Keratinocyte (primary cell): ENCODE measurements around the gene CTSS. TPM values are rescaled to one million over a fixed set of nuclear protein-coding genes. Genes with fewer than 3 reads are reported as not detected.
"Not testable (repeated sequence)": the region's sequence is repeated elsewhere in the genome, so short reads cannot be mapped to it uniquely, and the experiment has no call there.

Experiments
- DNase-seq: peaks from one replicate; pipeline ENCODE4 v3.0.0-alpha.2; 2011; ENCODE audit warnings: low read depth, missing footprints, low spot score
- FAIRE-seq: peaks from 2 replicates; lab custom pipeline; 2011; peaks lifted over from hg19 to GRCh38; lab: Jason Lieb, UNC
- H2AFZ ChIP-seq: 2 replicates; pipeline ENCODE4 v1.6.0; 2012; ENCODE audit warnings: low read length, control low read depth, inconsistent platforms; ENCODE audit not compliant: control insufficient read depth
- H3K27ac ChIP-seq: 2 replicates; pipeline ENCODE4 v1.5.1; 2011; ENCODE audit warnings: low read length; ENCODE audit not compliant: control insufficient read depth, insufficient read depth
- H3K27me3 ChIP-seq: 3 replicates; pipeline ENCODE4 v1.6.0; 2011; ENCODE audit warnings: low read length; ENCODE audit not compliant: control insufficient read depth, insufficient read depth; ENCODE audit errors: extremely low read depth
- H3K36me3 ChIP-seq, 2 experiments: 2 replicates in 1 of 2; 3 replicates in 1 of 2; pipeline ENCODE4 v1.5.1; 2011; ENCODE audit warnings: low read length in 2 of 2, mild to moderate bottlenecking in 1 of 2; ENCODE audit not compliant: control insufficient read depth in 2 of 2, insufficient read depth in 2 of 2; ENCODE audit errors: extremely low read depth in 1 of 2
- H3K4me1 ChIP-seq: 3 replicates; pipeline ENCODE4 v1.5.1; 2011; ENCODE audit warnings: low read length; ENCODE audit not compliant: control insufficient read depth, insufficient read depth; ENCODE audit errors: extremely low read depth
- H3K4me2 ChIP-seq: 3 replicates; pipeline ENCODE4 v1.6.0; 2011; ENCODE audit warnings: low read depth, low read length; ENCODE audit not compliant: control insufficient read depth, insufficient read depth; ENCODE audit errors: extremely low read depth
- H3K4me3 ChIP-seq, 3 experiments: fragments of 200-600 bp in 1 of 3; sonication (generic) in 1 of 3; 2 replicates in 2 of 3; 3 replicates in 1 of 3; pipeline ENCODE4 v1.5.1; 2011 to 2016; ENCODE audit warnings: low read length in 3 of 3, mild to moderate bottlenecking in 3 of 3, control low read depth in 2 of 3, inconsistent platforms in 1 of 3, low read depth in 1 of 3, mixed read lengths in 1 of 3, mixed run types in 1 of 3, moderate library complexity in 1 of 3; ENCODE audit not compliant: control insufficient read depth in 2 of 3, insufficient read depth in 2 of 3; ENCODE audit errors: extremely low read depth in 1 of 3
- H3K79me2 ChIP-seq: 2 replicates; pipeline ENCODE4 v1.6.0; 2012; ENCODE audit warnings: low read length; ENCODE audit not compliant: control insufficient read depth, insufficient read depth
- H3K9ac ChIP-seq: 3 replicates; pipeline ENCODE4 v1.6.0; 2011; ENCODE audit warnings: low read length; ENCODE audit not compliant: control insufficient read depth, insufficient read depth; ENCODE audit errors: extremely low read depth
- H3K9me1 ChIP-seq: 3 replicates; pipeline ENCODE4 v1.6.0; 2011; ENCODE audit warnings: low read length; ENCODE audit not compliant: control insufficient read depth, insufficient read depth; ENCODE audit errors: extremely low read depth
- H3K9me3 ChIP-seq: 2 replicates; pipeline ENCODE4 v1.5.1; 2012; ENCODE audit warnings: low read depth, low read length; ENCODE audit not compliant: control insufficient read depth
- H4K20me1 ChIP-seq: 3 replicates; pipeline ENCODE4 v1.6.0; 2011; ENCODE audit warnings: low read length; ENCODE audit not compliant: control insufficient read depth, insufficient read depth; ENCODE audit errors: extremely low read depth
- EZH2 ChIP-seq: IDR thresholded peaks from one replicate; pipeline ENCODE4 v1.6.1; 2012; ENCODE audit warnings: inconsistent platforms, mild to moderate bottlenecking, low read length, moderate library complexity
- dilution Hi-C: fragments of 300-500 bp; cut with MboI; formaldehyde crosslinking; loops from one replicate; pipeline ENCODE4 v1.7.0; 2020; ENCODE audit warnings: low sequenced_read_pairs; ENCODE audit not compliant: extremely low pct_ligation_motif_present
- polyA plus RNA-seq, 5 experiments: library from polyadenylated mRNA; depleted of rRNA in 3 of 5; stranded (reverse) in 3 of 5; stranded (forward) in 1 of 5; unstranded in 1 of 5; fragments of >200 nt; gene quantifications; 1 replicate in 1 of 5; 2 replicates in 3 of 5; 3 replicates in 1 of 5; pipeline versions ENCODE4 v1.2.1 to v1.2.3, GENCODE V29; 2011 to 2012; ENCODE audit warnings: missing spikeins in 2 of 5, low read depth in 1 of 5, low replicate concordance in 1 of 5
- TF ChIP-seq, protein P1 (sequence below), 3 experiments: IDR thresholded peaks in 1 of 3; conservative IDR thresholded peaks in 1 of 3; optimal IDR thresholded peaks in 1 of 3; 2 replicates in 2 of 3; 3 replicates in 1 of 3; pipeline versions ENCODE3 to v1.5.1; 2011; ENCODE audit warnings: low read length in 3 of 3, mild to moderate bottlenecking in 3 of 3, moderate library complexity in 2 of 3, control low read depth in 1 of 3, inconsistent platforms in 1 of 3; ENCODE audit not compliant: insufficient read depth in 2 of 3; ENCODE audit errors: extremely low read depth in 1 of 3

CTSS gene
- polyA plus RNA-seq, 1 donor (not counting 4 experiments of a cell fraction or from before 2014, with no cell fraction given): 1.4 TPM

DNA sequence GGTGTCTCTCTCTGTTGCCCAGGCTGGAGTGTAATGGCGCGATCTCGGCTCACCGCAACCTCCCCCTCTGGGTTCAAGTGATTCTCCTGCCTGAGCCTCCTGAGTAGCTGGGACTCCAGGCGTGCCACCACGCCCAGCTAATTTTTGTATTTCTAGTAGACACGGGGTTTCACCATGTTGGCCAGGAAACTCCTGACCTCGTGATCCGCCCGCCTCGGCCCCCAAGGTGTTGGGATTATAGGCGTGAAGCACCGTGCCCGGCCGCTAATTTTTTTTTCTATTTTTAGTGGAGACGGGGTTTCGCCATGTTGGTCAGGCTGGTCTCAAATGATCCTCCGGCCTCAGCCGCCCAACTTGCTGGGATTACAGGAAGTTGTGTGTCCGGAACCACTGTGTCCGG is 45.5 kb downstream of the CTSS start:
- no peaks in the 10 kb centered on the region for H3K36me3 ChIP-seq
- H3K27me3 ChIP-seq: no peaks in the 10 kb centered on the region
- no peaks in the 10 kb centered on the region for H3K79me2 ChIP-seq
- H3K9me3 ChIP-seq: no peaks in the 10 kb centered on the region
- dilution Hi-C loops: no loop called here
- TF ChIP-seq, protein P1, sequence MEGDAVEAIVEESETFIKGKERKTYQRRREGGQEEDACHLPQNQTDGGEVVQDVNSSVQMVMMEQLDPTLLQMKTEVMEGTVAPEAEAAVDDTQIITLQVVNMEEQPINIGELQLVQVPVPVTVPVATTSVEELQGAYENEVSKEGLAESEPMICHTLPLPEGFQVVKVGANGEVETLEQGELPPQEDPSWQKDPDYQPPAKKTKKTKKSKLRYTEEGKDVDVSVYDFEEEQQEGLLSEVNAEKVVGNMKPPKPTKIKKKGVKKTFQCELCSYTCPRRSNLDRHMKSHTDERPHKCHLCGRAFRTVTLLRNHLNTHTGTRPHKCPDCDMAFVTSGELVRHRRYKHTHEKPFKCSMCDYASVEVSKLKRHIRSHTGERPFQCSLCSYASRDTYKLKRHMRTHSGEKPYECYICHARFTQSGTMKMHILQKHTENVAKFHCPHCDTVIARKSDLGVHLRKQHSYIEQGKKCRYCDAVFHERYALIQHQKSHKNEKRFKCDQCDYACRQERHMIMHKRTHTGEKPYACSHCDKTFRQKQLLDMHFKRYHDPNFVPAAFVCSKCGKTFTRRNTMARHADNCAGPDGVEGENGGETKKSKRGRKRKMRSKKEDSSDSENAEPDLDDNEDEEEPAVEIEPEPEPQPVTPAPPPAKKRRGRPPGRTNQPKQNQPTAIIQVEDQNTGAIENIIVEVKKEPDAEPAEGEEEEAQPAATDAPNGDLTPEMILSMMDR (optimal IDR thresholded peaks at IDR 0.05 in 1 of 3, IDR thresholded peaks at IDR 0.05 in 1 of 3, conservative IDR thresholded peaks at IDR 0.05 in 1 of 3; ENCODE audit: extremely low read depth in 1 of 3, insufficient read depth in 2 of 3, low read length in 3 of 3): no peak
- TF ChIP-seq EZH2: no peak
- H4K20me1 ChIP-seq: no peaks in the 10 kb centered on the region
- H3K27ac ChIP-seq: no peak overlapping the region
- H3K9me1 ChIP-seq: no peaks in the 10 kb centered on the region
- no peaks in the 10 kb centered on the region for H3K4me1 ChIP-seq
- no peak for DNase-seq
- no peak overlapping the region for H2AFZ ChIP-seq
- no peak overlapping the region for H3K4me3 ChIP-seq
- no peak for FAIRE-seq
- no peak overlapping the region for H3K4me2 ChIP-seq
- no peak overlapping the region for H3K9ac ChIP-seq

DNA sequence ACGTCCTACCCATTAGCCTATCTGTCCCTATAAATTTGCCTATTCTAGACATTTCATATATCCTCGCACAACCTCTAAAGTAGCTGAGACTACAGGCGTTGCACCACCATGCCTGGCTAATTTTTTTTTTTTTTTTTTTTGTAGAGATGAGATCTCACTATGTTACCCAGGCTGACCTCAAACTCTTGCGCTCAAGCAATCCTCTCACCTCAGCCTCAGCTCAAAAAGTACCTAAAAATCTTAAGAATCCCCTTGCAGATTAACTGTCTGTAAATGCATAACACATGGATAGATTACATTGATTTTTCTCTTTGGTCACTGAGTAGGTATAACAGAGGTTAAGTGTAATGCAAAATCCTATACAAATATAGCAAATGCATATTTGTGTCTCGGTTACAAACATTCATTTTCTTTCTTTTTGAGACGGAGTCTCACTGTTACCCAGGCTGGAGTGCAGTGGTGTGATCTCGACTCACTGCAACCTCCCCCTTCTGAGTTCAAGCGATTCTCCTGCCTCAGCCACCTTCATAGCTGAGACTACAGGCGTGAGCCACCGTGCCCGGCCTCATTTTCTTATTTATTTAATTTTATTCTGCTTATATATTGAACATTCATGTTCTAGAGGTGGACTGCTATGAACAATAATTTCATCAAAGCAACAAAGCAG is 47.2 kb downstream of the CTSS start:
- FAIRE-seq: no peak
- TF ChIP-seq, protein P1 (optimal IDR thresholded peaks at IDR 0.05 in 1 of 3, IDR thresholded peaks at IDR 0.05 in 1 of 3, conservative IDR thresholded peaks at IDR 0.05 in 1 of 3; ENCODE audit: extremely low read depth in 1 of 3, insufficient read depth in 2 of 3, low read length in 3 of 3): no peak
- TF ChIP-seq EZH2: no peak
- Histone ChIP-seq H3K9ac (no peak overlapping the region), H3K4me1 (no peaks in the 10 kb centered on the region), H3K36me3 (no peaks in the 10 kb centered on the region), H3K27me3 (no peaks in the 10 kb centered on the region), H3K4me2 (no peak overlapping the region), H3K27ac (no peak overlapping the region), H3K4me3 (no peak overlapping the region), H2AFZ (no peak overlapping the region), H4K20me1 (no peaks in the 10 kb centered on the region), H3K79me2 (no peaks in the 10 kb centered on the region), H3K9me1 (no peaks in the 10 kb centered on the region), H3K9me3 (no peaks in the 10 kb centered on the region)
- no peak for DNase-seq
- dilution Hi-C loops: no loop called here

DNA sequence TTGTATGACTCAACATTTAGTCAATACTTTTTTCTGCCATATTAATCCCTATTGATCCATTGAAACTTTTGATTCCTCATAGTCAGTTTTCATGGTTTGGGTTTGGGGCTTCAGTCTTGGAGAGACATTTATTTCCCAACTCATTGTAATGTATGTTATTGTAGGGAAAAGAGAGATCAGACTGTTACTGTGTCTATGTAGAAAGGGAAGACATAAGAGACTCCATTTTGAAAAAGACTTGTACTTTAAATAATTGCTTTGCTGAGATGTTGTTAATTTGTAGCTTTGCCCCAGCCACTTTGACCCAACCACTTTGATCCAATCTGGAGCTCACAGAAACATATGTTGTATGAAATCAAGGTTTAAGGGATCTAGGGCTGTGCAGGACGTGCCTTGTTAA is 56.5 kb downstream of the CTSS start:
- H3K4me2 ChIP-seq, H3K79me2 ChIP-seq, DNase-seq, H2AFZ ChIP-seq, H3K27ac ChIP-seq, H3K9ac ChIP-seq, FAIRE-seq, H3K27me3 ChIP-seq, H3K9me3 ChIP-seq, H4K20me1 ChIP-seq, H3K4me1 ChIP-seq, H3K9me1 ChIP-seq, H3K4me3 ChIP-seq, H3K36me3 ChIP-seq, dilution Hi-C loops: not testable (repeated sequence)
